NB4 (cell line): ENCODE data around the gene MYO15A.

Experiments used
- POLR2A ChIP-seq: IDR thresholded peaks from 2 replicates; pipeline ENCODE4 v1.6.1; 2011; ENCODE audit warnings: mild to moderate bottlenecking; ENCODE audit not compliant: insufficient read length; ENCODE audit errors: extremely low read depth
- TF ChIP-seq, protein P1 (sequence below): IDR thresholded peaks from one replicate; pipeline ENCODE4 v1.5.1; 2012; ENCODE audit warnings: low read depth, low read length

DNA sequence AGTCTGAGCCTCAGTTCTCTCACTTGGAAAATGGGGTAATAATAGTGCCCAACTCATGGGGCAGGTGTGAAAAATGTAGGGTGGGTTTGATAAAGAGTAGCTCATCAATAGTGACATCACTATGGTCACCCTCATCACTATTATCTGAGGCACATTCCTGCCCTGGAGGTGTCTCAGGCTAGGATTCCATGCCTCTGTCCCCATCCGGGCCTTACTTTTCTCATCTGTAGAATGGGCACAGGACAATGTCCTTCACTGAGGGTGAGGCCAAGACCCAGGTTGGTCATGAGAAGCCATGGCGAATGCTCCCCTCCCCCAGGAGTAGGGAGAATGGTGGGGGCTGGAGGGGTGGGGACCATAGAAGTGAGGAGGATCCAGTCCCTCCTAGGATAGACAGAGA is 30.5 kb downstream of the MYO15A start:
- TF ChIP-seq POLR2A = no peak
- TF ChIP-seq, protein P1, sequence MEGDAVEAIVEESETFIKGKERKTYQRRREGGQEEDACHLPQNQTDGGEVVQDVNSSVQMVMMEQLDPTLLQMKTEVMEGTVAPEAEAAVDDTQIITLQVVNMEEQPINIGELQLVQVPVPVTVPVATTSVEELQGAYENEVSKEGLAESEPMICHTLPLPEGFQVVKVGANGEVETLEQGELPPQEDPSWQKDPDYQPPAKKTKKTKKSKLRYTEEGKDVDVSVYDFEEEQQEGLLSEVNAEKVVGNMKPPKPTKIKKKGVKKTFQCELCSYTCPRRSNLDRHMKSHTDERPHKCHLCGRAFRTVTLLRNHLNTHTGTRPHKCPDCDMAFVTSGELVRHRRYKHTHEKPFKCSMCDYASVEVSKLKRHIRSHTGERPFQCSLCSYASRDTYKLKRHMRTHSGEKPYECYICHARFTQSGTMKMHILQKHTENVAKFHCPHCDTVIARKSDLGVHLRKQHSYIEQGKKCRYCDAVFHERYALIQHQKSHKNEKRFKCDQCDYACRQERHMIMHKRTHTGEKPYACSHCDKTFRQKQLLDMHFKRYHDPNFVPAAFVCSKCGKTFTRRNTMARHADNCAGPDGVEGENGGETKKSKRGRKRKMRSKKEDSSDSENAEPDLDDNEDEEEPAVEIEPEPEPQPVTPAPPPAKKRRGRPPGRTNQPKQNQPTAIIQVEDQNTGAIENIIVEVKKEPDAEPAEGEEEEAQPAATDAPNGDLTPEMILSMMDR = no peak
